HG03135 (cell line): ENCODE results near the gene B3GALT4.
A peak's percentile ranks its signal among the peaks of the same experiment; 100 is the strongest.

ENCODE experiments used
- ATAC-seq: cut with Tn5 transposase; IDR thresholded peaks from one replicate; pipeline ENCODE4 v1.9.1; 2021; ENCODE audit warnings: mild to moderate bottlenecking, moderate library complexity; ENCODE audit not compliant: unreplicated experiment

B3GALT4 gene

GRCh38 chr6:33313709-33314514, 37.0 kb downstream of the B3GALT4 start, which contains the start of gene TAPBP:
Gene TAPBP, minus strand, starts transcription at chr6:33314078. Its CDS starts 37 bp downstream, at chr6:33314041.
- ATAC-seq, result peak; percentile 29

DNA sequence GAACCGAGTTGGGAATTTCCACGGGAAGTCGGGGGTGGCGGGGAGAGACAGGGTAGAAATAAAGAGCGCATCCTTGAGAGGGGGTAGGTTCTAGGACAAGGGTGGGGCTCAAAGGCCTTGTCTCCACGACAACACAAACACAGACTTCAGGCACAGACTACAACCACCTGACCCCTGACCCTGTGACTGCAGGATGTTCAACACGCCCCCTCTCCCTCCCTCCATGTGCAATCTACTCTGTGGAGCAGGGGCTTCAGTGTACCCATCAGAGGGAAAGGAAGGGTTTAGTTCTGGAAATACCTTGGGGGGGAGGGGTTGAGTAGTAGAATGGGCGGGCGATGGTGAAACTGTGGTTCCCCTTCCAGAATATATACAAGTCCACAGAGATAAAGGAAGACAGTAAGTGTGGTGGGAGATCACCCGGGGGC, 37.6 kb downstream of the B3GALT4 start:
- no peak for ATAC-seq

DNA sequence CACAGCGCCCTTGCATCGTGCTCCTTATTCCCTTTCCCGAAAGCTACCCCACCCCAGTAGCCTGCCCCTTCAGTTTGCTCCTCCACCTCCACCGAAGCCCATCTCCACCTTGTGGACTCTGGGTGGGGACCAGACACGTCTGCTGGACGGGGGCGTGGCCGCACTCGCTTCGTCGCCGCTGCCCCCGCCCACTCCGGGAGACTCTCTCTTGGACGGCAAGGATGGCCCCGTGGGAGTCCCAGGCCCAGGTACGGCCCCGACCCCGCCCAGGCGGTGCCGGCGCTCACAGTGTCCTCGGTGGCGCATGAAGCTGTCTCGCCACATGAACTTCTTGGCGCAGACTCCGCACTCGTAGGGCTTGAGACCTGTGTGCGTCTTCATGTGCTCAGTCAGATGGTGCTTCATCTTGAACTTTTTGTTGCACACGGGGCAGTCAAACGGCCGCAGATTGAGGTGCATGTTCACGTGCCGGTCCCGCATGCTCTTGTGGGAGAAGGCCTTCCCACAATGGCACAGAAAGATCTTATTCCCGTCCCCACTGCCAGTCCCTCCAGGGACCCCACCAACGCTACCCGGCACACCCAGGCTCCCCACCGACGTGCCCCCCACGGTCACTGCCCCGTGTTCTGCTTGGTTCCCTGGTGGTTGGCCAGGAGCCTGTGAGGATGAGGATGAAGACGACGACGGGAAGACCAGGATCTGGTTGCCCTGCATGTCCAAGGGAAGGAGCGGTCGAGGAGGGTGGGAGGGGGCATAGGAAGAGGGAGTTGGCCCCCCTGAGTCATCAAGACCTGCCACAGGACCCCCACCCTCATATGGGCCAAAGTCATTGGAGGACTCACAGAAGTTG, 38.2 kb downstream of the B3GALT4 start:
- no peak for ATAC-seq

- ATAC-seq, result no peak
These were observed 39.1 kb downstream of the B3GALT4 start for GRCh38 chr6:33315793-33316602.

- no peak for ATAC-seq
These were observed 39.9 kb downstream of the B3GALT4 start for GRCh38 chr6:33316603-33317418.

- no peak for ATAC-seq
These were observed 40.4 kb downstream of the B3GALT4 start for GRCh38 chr6:33317419-33317668.

DNA sequence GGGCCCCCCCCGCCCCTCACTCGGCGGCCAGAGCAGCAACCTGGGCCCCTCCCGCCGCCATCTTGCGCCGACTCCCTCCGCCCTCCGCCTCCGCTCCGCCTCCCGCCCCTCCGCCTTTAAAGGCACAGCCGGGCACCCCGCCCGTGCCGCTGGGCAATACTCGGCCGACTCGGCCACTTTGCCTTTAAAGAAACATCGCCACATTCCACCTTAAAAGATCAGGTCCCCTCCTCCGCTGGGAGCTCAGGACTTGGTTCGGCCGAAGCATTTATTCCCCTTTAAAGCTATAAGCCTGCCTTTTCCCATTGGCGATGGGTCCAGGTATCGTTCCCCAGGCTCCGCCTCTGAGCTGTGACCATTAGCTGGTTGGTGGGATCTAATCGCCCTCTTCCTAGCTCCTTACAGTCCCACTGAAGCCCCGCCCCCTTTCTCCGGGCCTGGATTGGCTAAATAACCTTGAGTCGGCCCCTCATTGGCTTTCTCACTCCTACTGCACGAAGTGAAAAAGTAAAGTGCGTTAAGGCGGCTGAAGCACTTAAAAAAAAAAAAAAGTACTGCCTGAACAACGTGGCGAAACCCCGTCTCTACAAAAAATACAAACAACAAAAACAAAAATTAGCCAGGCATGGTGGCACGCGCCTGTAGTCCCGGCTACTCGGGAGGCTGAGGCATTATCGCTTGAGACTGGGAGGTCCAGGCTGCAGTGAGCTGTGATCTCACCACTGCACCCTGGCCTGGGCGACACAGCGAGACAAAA, 40.9 kb downstream of the B3GALT4 start, which contains the start of gene ZBTB22:
TSS of gene ZBTB22 (minus strand) at position 76 of the 757 bp plus-strand sequence. CDS start 828 bp downstream, outside the sequence.
- ATAC-seq, result peak; percentile 53

DNA sequence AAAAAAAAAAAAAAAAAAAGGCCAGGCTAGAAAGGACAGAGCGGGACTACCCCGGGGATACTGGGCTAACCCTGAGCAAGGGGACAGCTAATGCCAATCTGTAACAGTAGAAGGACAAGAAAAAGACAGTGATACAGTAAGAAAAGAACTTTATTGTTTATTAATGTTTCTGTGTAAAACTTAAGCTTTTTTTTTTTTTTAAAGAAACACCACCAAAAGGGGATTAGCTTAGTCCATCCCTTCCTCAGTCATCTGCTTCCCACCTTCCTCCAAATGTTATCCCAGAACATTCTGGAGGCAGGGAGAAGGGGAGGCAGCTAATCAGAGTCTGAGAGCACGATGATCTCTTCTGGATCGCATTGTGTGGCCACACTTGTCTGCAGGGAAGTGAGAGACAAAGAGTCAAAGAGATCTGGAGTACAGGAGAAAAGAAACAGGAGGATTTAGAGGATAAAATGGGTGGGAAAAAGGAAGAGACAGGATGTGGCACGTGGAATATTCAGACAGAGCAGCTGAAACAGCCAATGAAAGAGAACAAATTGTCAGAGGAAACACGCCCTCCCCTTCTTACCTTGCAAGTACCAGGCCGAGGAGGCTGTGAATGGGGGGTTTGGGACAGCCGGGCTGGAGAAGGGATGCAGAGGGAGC, 41.6 kb downstream of the B3GALT4 start:
- no peak for ATAC-seq

DNA sequence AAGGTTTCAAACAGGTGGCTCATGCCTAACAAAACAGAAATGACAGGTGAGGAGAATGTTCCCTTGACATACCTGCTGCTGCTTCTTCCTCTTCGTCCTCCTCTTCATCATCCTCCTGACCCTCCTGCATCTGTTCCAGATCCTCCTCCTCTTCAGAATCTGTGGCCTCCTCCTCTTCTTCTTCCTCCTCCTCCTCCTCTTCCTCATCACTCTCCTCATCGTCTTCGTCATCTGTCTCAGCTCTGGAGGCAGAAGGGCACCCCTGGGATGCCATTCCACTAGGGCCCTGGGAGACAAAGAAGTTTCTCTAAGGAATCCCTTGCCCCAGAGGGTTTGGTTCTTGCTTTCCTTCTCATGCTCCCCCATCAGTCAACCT, 43.0 kb downstream of the B3GALT4 start:
- no peak for ATAC-seq

DNA sequence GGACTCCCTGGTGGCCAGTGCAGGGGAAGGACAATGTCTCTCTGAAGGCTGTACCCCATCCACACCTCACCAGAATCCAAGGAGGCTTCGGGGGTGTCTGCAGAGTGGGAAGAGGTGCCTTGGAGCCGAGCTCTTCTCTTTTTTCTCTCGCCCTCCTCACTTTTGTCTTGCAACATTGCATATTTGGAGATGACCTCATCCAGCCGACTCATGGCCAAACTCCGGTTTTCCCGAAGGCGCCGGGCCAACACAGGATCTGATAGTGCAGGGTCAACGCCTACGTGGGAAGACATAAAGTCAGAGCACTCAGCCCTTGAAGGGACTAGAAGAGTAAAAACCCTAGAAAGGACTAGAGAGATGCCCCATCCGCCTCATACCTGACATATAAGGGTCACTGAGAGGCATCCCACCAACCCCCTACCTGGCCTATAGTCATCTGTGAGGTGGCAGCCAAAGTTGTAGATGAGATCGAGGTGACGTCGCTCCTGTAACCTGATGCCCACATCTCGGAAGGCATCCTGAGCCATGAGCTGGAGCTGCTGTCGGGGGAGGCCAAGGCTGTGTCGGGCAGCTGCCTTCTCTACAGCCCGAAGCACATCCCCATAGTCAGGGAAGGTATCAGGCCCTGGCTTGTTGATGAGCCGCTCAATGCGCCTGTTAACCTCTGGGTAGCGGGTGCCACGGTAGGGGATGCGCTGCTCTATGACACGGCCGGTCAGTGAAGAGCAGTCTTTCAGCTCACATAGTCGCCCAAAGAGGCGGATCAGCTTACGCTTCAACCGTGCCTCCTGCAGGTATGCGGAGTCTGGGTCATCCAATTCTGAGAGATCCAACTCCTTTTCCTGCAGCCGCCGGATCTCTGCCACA, 43.6 kb downstream of the B3GALT4 start:
- no peak for ATAC-seq

- no peak for ATAC-seq
These were observed 44.3 kb downstream of the B3GALT4 start for GRCh38 chr6:33321227-33321626.

DNA sequence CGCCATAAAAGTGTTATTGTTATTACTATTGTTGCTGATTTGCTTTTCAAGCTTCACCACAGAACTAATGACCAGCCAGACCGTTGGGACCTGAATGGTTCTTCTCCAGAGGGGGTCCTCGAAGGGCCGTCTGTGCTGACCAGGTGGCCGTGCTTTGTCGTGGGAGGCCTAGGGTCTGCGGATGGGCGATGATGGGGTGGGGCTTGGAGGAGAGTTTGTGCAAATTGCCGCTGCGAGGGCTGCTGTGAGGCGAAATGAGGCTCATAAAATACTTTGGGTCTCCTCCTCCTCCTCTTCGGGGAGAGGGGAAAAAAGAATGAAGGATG, 46.7 kb downstream of the B3GALT4 start:
- ATAC-seq, result peak; percentile 15

- ATAC-seq, result no peak
These were observed 47.2 kb downstream of the B3GALT4 start for GRCh38 chr6:33324125-33324524.
